IPS DF 6.9 (cell line): Measurements from ENCODE around the gene ZNF227.
"Not testable (repeated sequence)": the region's sequence is repeated elsewhere in the genome, so short reads cannot be mapped to it uniquely, and the experiment has no call there.

Source experiments
- DNase-seq: peaks from one replicate; pipeline ENCODE4 v3.0.0-alpha.2; 2013; ENCODE audit warnings: low read depth, low spot score
- H3K27ac ChIP-seq: one replicate; pipeline ENCODE4 v1.5.1; 2013; ENCODE audit warnings: low read length, control low read depth
- H3K27me3 ChIP-seq: 2 replicates; pipeline ENCODE4 v1.6.1; 2013; ENCODE audit warnings: mild to moderate bottlenecking, low read length; ENCODE audit not compliant: control insufficient read depth, insufficient read depth
- H3K36me3 ChIP-seq: 2 replicates; pipeline ENCODE4 v1.6.1; 2013; ENCODE audit warnings: low read length; ENCODE audit not compliant: control insufficient read depth, insufficient read depth
- H3K4me1 ChIP-seq: 2 replicates; pipeline ENCODE4 v1.6.1; 2013; ENCODE audit warnings: low read length; ENCODE audit not compliant: control insufficient read depth, insufficient read depth
- H3K4me3 ChIP-seq: 2 replicates; pipeline ENCODE4 v1.5.1; 2013; ENCODE audit warnings: mild to moderate bottlenecking, low read length
- H3K9me3 ChIP-seq: 2 replicates; pipeline ENCODE4 v1.6.1; 2013; ENCODE audit warnings: low read length, inconsistent platforms; ENCODE audit not compliant: control insufficient read depth, insufficient read depth
- WGBS: extraction: QIAGEN DNeasy Blood & Tissue Kit; methylation state at CpG from one replicate; pipeline ENCODE4 v1.1.7; 2013; ENCODE audit warnings: mixed read lengths, missing lambda C conversion rate; ENCODE audit not compliant: insufficient read length, insufficient coverage; 5-methylcytosine and 5-hydroxymethylcytosine counted together

ZNF227 gene

GRCh38 chr19:44232867-44233266 lies 20.5 kb downstream of the ZNF227 start:
- Histone ChIP-seq H3K9me3 (peaks cover 3% of the 10 kb centered on the region; the same call in 1 of the 2 replicates), H3K36me3 (peaks cover 20% of the 10 kb centered on the region; the same call in 1 of the 2 replicates), H3K4me3 (no peak overlapping the region), H3K4me1 (no peaks in the 10 kb centered on the region), H3K27ac (no peak overlapping the region), H3K27me3 (no peaks in the 10 kb centered on the region)
- no peak for DNase-seq
- no CpG with 5 or more reads among the region's 3 CpGs for WGBS

GRCh38 chr19:44236384-44236783 lies 24.1 kb downstream of the ZNF227 start:
- WGBS: no CpG with 5 or more reads among the region's 8 CpGs
- Histone ChIP-seq H3K27me3 (no peaks in the 10 kb centered on the region), H3K9me3 (peaks cover 3% of the 10 kb centered on the region; the same call in 1 of the 2 replicates), H3K4me3 (no peak overlapping the region), H3K27ac (no peak overlapping the region), H3K36me3 (peaks cover 11% of the 10 kb centered on the region; the same call in 1 of the 2 replicates), H3K4me1 (no peaks in the 10 kb centered on the region)
- DNase-seq: no peak

DNA sequence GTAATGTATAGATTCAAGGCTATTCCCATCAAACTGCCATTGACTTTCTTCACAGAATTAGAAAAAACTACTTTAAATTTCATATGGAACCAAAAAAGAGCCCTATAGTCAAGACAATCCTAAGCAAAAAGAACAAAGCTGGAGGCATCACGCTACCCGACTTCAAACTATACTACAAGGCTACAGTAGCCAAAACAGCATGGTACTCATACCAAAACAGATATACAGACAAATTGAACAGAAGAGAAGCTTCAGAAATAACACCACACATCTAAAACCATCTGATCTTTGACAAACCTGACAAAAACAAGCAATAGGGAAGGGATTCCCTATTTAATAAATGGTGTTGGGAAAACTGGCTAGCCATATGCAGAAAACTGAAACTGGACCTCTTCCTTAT lies 40.0 kb downstream of the ZNF227 start:
- H3K36me3 ChIP-seq, H3K4me1 ChIP-seq, H3K27ac ChIP-seq, DNase-seq, H3K27me3 ChIP-seq, H3K9me3 ChIP-seq, H3K4me3 ChIP-seq: not testable (repeated sequence)
- no CpG with 5 or more reads among the region's 2 CpGs for WGBS

DNA sequence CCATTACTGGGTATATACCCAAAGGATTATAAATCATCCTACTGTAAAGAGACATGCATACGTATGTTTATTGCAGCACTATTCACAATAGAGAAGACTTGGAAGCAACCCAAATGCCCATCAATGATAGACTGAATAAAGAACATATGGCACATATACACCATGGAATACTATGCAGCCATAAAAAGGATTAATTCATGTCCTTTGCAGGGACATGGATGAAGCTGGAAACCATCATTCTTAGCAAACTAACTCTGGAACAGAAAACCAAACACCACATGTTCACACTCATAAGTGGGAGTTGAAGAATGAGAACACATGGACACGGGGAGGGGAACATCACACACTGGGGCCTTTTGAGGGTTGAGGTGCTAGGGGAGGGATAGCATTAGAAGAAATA lies 41.1 kb downstream of the ZNF227 start:
- H3K27me3 ChIP-seq, H3K4me3 ChIP-seq, H3K36me3 ChIP-seq, H3K4me1 ChIP-seq, DNase-seq, H3K27ac ChIP-seq, H3K9me3 ChIP-seq: not testable (repeated sequence)
- no CpG with 5 or more reads among the region's 2 CpGs for WGBS

- no peak overlapping the region for H3K27ac ChIP-seq
- H3K36me3 ChIP-seq: no peaks in the 10 kb centered on the region
- H3K9me3 ChIP-seq: no peaks in the 10 kb centered on the region; the same call in 1 of the 2 replicates
- no peak overlapping the region for H3K4me3 ChIP-seq
- H3K4me1 ChIP-seq: no peaks in the 10 kb centered on the region
- H3K27me3 ChIP-seq: no peaks in the 10 kb centered on the region
- DNase-seq: no peak
- WGBS: no CpG with 5 or more reads among the region's 2 CpGs
Measured at GRCh38 chr19:44254496-44254895, 42.2 kb downstream of the ZNF227 start.

- Histone ChIP-seq H3K36me3 (no peaks in the 10 kb centered on the region), H3K4me1 (no peaks in the 10 kb centered on the region), H3K4me3 (no peak overlapping the region), H3K27ac (no peak overlapping the region), H3K9me3 (no peaks in the 10 kb centered on the region), H3K27me3 (no peaks in the 10 kb centered on the region)
- DNase-seq: no peak
Measured at GRCh38 chr19:44255705-44256411, 43.5 kb downstream of the ZNF227 start.

DNA sequence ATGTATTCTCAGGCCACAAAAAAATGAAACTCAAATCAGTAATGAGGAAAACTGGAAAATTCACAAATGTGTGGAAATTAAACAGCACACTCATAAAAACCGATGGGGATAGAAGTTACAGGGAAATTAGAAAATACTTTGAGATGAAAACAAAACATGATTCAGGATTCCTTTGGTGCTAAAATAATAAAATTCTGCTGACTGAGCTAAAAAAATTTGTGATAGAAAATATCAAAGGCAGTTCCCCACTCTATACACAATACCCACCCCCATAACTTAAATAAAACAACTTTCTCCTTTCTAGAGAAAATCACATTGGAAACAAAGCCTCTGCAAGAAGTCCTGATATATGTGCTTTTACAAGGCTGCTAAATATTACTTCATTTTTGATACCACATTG lies 45.8 kb downstream of the ZNF227 start:
- WGBS: no CpG with 5 or more reads among the region's 1 CpG
- DNase-seq: no peak
- H3K9me3 ChIP-seq: no peaks in the 10 kb centered on the region
- H3K36me3 ChIP-seq: no peaks in the 10 kb centered on the region
- H3K27ac ChIP-seq: no peak overlapping the region
- H3K4me3 ChIP-seq: no peak overlapping the region
- no peaks in the 10 kb centered on the region for H3K4me1 ChIP-seq
- H3K27me3 ChIP-seq: no peaks in the 10 kb centered on the region

- H3K9me3 ChIP-seq: no peaks in the 10 kb centered on the region
- WGBS: no CpG with 5 or more reads among the region's 2 CpGs
- H3K4me3 ChIP-seq: no peak overlapping the region
- DNase-seq: no peak
- no peak overlapping the region for H3K27ac ChIP-seq
- H3K27me3 ChIP-seq: no peaks in the 10 kb centered on the region
- no peaks in the 10 kb centered on the region for H3K36me3 ChIP-seq
- no peaks in the 10 kb centered on the region for H3K4me1 ChIP-seq
Measured at GRCh38 chr19:44258835-44259413, 46.6 kb downstream of the ZNF227 start.

- WGBS: no CpG with 5 or more reads among the region's 7 CpGs
- Histone ChIP-seq H3K4me1 (no peaks in the 10 kb centered on the region), H3K36me3 (no peaks in the 10 kb centered on the region), H3K9me3 (no peaks in the 10 kb centered on the region), H3K27me3 (no peaks in the 10 kb centered on the region), H3K4me3 (peak overlapping the region; percentile 59; the same call in 1 of the 2 replicates), H3K27ac (no peak overlapping the region)
- no peak for DNase-seq
Measured at GRCh38 chr19:44260343-44260681, 48.0 kb downstream of the ZNF227 start.

- no peak overlapping the region for H3K27ac ChIP-seq
- DNase-seq: no peak
- no peaks in the 10 kb centered on the region for H3K4me1 ChIP-seq
- no peaks in the 10 kb centered on the region for H3K9me3 ChIP-seq
- no peak overlapping the region for H3K4me3 ChIP-seq
- H3K27me3 ChIP-seq: no peaks in the 10 kb centered on the region
- no peaks in the 10 kb centered on the region for H3K36me3 ChIP-seq
- 100% methylated on average over 2 of the region's 6 CpGs for WGBS
Measured at GRCh38 chr19:44260695-44261446, 48.5 kb downstream of the ZNF227 start.
